GF-D8 (cell line): ENCODE results near the gene CNOT3.

Experiments
- DNase-seq: peaks from one replicate; lab custom pipeline; 2025; lab: John Stamatoyannopoulos, UW

Gene CNOT3

GRCh38 chr19:54151362-54152035, 13.9 kb downstream of the CNOT3 start:
- DNase-seq = no peak

GRCh38 chr19:54152267-54152666, 14.7 kb downstream of the CNOT3 start:
- DNase-seq = no peak

DNA sequence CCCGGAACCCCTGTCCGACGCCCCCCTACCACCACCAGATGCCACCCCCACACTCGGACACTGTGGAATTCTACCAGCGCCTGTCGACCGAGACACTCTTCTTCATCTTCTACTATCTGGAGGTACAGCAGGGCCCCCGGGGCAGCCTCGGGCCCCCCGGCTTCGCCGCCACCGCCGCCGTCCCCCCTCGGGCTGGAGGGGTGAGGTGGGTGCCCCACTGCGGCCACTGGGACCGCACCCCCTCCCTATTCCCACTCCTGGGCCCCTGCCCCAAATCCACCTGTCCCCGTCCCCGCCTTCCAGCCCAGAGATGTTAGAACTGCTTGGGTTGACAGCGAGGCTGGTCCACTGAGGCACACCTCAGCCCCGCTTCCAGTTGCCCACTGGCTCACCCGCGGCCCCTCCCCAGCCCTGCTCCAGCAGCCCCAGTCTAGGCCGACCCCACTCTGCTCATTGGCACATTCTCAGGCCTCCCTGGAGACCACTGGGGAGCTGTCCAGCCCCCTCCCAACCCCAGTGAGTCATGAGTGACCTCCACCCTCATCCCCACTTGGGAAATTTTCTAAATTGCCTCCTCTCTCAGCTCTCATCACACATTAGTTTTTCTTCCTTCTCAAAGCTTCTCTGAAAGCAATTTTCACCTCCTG, 15.4 kb downstream of the CNOT3 start:
- DNase-seq = no peak

GRCh38 chr19:54153731-54154326, 16.3 kb downstream of the CNOT3 start:
- no peak for DNase-seq

DNA sequence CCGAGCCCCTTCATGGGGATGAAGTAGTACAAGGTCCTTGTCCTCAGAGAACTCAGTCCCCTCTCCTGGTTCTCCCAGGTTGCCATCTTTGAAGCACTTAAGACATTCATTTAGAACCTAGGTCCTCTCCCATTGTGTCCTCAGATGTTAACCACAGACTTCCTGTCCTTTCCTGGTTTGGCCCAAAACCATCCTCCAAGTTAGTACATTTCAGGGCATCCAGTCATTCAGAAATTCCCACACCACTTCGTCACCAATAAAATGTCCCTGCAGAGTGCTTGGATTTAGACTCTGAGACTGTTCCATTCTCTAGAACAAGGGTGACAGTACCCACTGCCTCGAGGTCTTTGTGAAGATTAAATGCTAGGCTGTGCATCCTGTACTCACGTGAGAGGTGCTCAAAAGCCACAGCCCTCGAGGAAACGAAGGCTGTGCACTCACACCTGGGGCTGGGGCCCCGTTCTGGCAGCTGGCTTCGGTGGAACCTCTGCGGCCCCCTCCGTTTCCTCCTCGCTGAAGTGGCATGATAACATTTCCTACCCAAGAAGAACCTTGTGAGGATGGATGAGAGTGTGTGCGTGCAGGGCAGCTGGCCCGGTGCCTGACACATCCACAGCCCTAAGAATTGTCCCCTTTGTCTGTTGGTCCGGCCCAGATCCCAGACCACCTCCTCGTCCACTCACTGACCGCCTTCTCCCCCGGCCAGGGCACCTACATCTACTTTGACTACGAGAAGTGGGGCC, 17.2 kb downstream of the CNOT3 start:
- no peak for DNase-seq

DNA sequence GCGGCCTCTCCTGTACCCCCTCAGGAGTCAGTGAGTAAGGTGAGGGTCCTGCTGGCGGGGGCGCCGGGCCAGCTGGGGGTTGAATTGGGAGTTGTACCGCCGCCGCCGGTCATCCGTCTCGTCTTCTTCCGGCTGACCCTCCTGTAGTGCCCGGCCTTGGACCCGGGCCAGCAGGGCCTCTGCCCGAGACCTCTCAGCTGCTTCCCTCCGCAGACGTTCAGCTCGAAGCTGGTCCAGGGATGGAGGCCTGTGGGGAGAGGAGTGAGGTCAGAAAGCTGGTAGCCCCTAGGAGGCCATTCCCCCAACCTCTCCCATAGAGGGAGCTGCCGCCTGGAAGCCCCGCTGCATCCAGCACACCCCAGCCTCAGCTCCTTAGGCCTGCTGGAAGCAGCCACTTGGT, 18.1 kb downstream of the CNOT3 start:
- no peak for DNase-seq

DNA sequence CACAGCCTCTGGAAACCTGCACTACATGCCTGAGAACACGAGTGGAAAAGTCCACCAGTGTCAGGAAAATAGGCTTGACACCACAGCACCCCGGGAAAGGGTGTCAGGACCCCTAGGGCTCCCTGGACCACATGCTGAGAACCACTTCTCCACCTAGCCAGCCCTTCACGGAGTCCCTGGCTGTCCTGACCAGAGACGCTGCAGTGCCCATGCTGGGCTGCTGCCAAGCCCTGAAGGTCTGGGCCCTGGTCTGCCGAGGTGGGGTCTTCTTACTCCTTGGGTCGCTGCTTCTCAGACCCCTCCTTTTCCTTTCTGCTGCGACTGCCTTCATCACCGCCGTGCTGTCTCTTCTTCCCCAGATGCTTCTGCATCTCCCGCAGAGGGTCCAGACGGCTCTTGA, 18.9 kb downstream of the CNOT3 start:
- DNase-seq = no peak

GRCh38 chr19:54156953-54157352, 19.4 kb downstream of the CNOT3 start:
- no peak for DNase-seq

DNA sequence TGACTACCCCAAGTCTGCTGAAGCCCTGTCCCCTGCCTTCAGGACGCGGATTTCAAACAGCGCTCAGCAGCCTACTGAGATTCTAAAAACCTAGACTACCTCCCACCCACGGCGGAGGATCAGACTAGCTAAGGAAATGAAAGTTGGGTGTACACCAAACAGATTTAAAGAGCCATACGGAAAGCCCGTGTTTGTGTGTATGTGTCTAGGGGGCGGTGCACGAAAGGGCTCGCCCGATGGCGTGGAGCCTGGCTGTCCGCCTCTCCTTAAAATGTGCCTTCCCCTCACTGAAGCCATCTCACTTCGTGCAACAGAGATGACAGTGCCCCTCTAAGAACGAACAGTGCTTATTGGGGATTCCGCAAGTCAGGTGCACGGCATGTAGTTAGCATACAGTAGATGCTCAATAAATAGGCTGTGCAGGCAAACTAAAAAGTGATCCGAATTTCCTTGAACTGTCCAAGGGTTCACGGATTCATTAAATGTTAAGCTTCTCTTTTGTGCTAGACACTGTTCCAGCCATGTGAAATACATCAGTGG, 21.3 kb downstream of the CNOT3 start:
- DNase-seq = no peak

GRCh38 chr19:54159352-54160181, 22.0 kb downstream of the CNOT3 start, which contains the start of gene LENG1:
TSS of gene LENG1 (minus strand) at chr19:54159721. CDS start at chr19:54159695, 26 bp downstream.
- DNase-seq = peak; percentile 100

DNA sequence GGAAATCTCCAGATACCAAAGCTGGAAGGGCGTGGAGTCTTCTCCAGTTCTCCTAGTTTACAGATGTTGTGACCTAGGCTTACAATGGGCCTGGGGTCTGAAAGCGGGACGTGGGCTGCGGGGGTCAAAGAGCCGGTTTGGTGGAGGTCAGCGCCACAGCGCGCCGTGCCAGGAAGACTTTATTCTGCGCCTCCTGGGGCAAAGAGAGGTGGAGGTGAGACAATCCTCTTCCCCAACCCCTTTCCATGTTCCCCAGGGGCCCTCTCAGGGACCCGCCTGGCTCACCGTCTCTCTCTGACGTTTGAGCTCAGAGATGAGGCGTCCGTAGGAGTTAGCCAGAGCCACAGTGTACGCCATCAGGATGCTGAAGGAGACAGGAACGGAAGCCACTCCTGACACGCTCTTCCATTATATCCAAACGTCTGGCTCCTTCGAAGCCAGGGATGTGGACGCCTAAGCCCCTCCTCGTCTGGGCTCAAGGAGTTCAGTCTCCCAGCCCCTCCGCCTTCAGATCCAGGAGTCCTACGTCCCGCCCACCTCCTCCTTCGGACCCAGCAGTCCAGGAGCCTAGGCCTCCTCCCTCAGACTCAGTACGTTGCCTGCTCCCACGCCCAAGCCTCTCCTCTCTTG, 22.7 kb downstream of the CNOT3 start:
- DNase-seq = no peak

DNA sequence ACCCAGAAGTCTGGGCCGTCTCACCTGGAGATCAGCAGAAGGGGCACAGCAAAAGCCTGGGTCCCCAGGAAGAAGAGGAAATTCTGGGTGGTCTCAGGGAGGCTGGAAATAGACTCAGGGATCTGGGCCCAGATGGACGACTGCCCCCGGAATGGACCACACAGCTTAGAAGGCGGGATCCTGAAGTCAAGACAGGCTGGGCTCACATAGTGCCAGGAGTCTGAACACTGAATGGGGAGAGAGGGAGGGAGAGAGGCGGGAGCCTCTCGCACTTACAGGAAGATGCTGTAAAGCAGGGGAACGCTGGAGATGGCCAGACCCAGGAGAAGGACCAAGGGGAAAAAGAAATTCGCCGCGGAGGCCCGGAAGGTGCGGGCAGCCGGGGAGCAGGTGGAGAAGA, 23.3 kb downstream of the CNOT3 start:
- no peak for DNase-seq

DNA sequence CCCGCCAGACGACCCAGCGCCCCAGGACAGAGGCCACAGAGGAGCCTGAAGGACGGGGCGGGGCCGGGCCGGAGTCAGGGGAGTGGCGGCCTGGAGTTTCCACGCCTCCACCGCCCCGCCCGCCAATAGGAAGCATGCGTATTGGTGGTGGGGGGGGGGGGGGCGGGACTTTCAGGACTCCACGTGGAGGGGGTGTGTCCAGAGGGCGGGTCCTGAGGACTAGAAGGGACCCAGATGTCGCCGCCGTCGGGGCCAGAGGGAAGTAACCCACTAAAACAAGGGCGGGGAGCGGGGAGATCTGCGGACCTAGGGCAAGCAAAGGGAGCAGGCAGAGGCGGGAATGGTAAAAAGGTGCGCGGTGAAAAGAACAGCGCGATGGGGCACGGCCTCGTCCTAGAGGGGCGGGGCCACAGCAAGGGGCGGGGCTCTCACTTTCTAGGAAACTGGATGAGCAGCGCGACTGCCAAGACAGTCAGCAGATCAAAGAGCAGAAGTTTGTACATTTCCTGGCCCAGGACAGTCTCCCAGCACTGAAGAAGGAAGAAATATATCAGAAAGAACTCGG, 24.8 kb downstream of the CNOT3 start:
- DNase-seq = peak; percentile 62

GRCh38 chr19:54162884-54163283, 25.3 kb downstream of the CNOT3 start:
- no peak for DNase-seq

- DNase-seq = no peak
These were observed 27.0 kb downstream of the CNOT3 start for GRCh38 chr19:54164369-54165068.

GRCh38 chr19:54165222-54165621, 27.7 kb downstream of the CNOT3 start:
- DNase-seq = no peak

- DNase-seq = peak; percentile 49
These were observed 30.8 kb downstream of the CNOT3 start for GRCh38 chr19:54168174-54168917.

- no peak for DNase-seq
These were observed 31.7 kb downstream of the CNOT3 start for GRCh38 chr19:54169149-54169740.
